Esophagus squamous epithelium (tissue), 4 donors: ENCODE data around the gene LRRC45.

Source experiments
- CTCF ChIP-seq, 6 experiments: fragments of 450-650 bp in 4 of 6; fragments of 200-600 bp in 2 of 6; sonication (generic) in 2 of 6; IDR thresholded peaks; one replicate each; pipeline ENCODE4 v1.5.1; 2016 to 2019; ENCODE audit warnings: antibody characterized with exemption in 6 of 6, mild to moderate bottlenecking in 4 of 6, moderate library complexity in 4 of 6
- POLR2A ChIP-seq, 4 donors: fragments of 450-650 bp; IDR thresholded peaks; one replicate each; pipeline ENCODE4 v1.6.1; 2017; ENCODE audit warnings: antibody characterized with exemption in 4 of 4, mild to moderate bottlenecking in 4 of 4, moderate library complexity in 3 of 4

- TF ChIP-seq CTCF (IDR thresholded peaks at IDR 0.05), result no peak
- TF ChIP-seq POLR2A (IDR thresholded peaks at IDR 0.05), result no peak
Observed at GRCh38 chr17:82031885-82032627, 9.0 kb downstream of the LRRC45 start.
